Activated B cell treated with CpG ODN at 0.5 μM for 24 hours (primary cell): ENCODE data around the gene COMMD1. TPM values are rescaled to one million over a fixed set of nuclear protein-coding genes. Genes with fewer than 3 reads are reported as not detected.
"Not testable (repeated sequence)": the region's sequence is repeated elsewhere in the genome, so short reads cannot be mapped to it uniquely, and the experiment has no call there.

Source experiments
- ATAC-seq: fragments of 200-7000 bp; cut with Tn5 transposase; one replicate; pipeline ENCODE4 v1.10.0; 2021; ENCODE audit warnings: low read depth, mild to moderate bottlenecking, moderate library complexity
- CTCF ChIA-PET: fragments of 350-600 bp; sonication (Branson Sonifier 250); formaldehyde crosslinking; loops from one replicate; lab custom pipeline; 2021; ENCODE audit warnings: antibody characterized with exemption; lab: Charles Lee
- POLR2A ChIA-PET: fragments of 350-600 bp; sonication (Branson Sonifier 250); formaldehyde crosslinking; loops from one replicate; lab custom pipeline; 2021; ENCODE audit warnings: antibody characterized with exemption; lab: Charles Lee
- DNase-seq: peaks from one replicate; pipeline ENCODE4 v3.0.0; 2022
- H3K27ac Mint-ChIP-seq: one replicate; pipeline ENCODE4 v1.8.0; 2020; ENCODE audit warnings: mixed read lengths
- H3K27me3 Mint-ChIP-seq: one replicate; pipeline ENCODE4 v1.8.0; 2021; ENCODE audit warnings: mixed read lengths
- H3K36me3 Mint-ChIP-seq: one replicate; pipeline ENCODE4 v1.8.0; 2021; ENCODE audit warnings: low read depth, mixed read lengths
- H3K4me1 Mint-ChIP-seq: one replicate; pipeline ENCODE4 v1.8.0; 2021; ENCODE audit warnings: mixed read lengths
- H3K4me3 Mint-ChIP-seq: one replicate; pipeline ENCODE4 v1.8.0; 2020; ENCODE audit warnings: mild to moderate bottlenecking, mixed read lengths
- H3K9me3 Mint-ChIP-seq: one replicate; pipeline ENCODE4 v1.8.0; 2020; ENCODE audit warnings: mixed read lengths
- CTCF ChIP-seq: fragments of 200-600 bp; IDR thresholded peaks from one replicate; pipeline ENCODE4 v1.8.0; 2022; ENCODE audit warnings: antibody characterized with exemption, mild to moderate bottlenecking
- intact Hi-C: fragments of 100-400 bp; cut with micrococcal nuclease; formaldehyde crosslinking; loops from one replicate; pipeline ENCODE4 v1.15.1; 2024
- total RNA-seq: library from RNA; stranded (reverse); gene quantifications from 2 replicates; pipeline ENCODE4 v1.2.3, GENCODE V29; 2022

COMMD1 gene
- total RNA-seq, 1 donor from 2014 or later, result 37.1 TPM

GRCh38 chr2:62144689-62145477 lies 239.4 kb downstream of the COMMD1 start:
- no peaks in the 10 kb centered on the region for H3K27me3 Mint-ChIP-seq
- H3K9me3 Mint-ChIP-seq, result no peaks in the 10 kb centered on the region
- TF ChIP-seq CTCF, result no peak
- ATAC-seq (no peak), DNase-seq (no peak)
- ChIA-PET CTCF (no interaction called here), POLR2A (interaction anchor here (2.9 kb wide), 1 partner anchor 15 kb away, joined by 6 read pairs; no protein-coding TSS in a partner anchor)
- peak overlapping the region; percentile 21 for H3K27ac Mint-ChIP-seq
- H3K4me1 Mint-ChIP-seq, result peaks cover 60% of the 10 kb centered on the region
- H3K36me3 Mint-ChIP-seq, result no peaks in the 10 kb centered on the region
- H3K4me3 Mint-ChIP-seq, result peak overlapping the region; percentile 28
- intact Hi-C loops, result loop anchor here (1.0 to 5.0 kb wide), 5 partner anchors 14 to 199 kb away; no protein-coding TSS in a partner anchor

- DNase-seq, result no peak
- peak; percentile 51 for ATAC-seq
- TF ChIP-seq CTCF, result no peak
- peaks cover 53% of the 10 kb centered on the region for H3K4me1 Mint-ChIP-seq
- peak overlapping the region; percentile 57 for H3K27ac Mint-ChIP-seq
- ChIA-PET CTCF (no interaction called here), POLR2A (interaction anchor here (0.9 kb wide), 1 partner anchor 51 kb away, joined by 3 read pairs; the partner anchor contains the start of gene B3GNT2)
- intact Hi-C loops, result loop anchor here (1.0 to 2.0 kb wide), 4 partner anchors 15 to 199 kb away; no protein-coding TSS in a partner anchor
- H3K36me3 Mint-ChIP-seq, result no peaks in the 10 kb centered on the region
- no peaks in the 10 kb centered on the region for H3K9me3 Mint-ChIP-seq
- H3K4me3 Mint-ChIP-seq, result peak overlapping the region; percentile 28
- no peaks in the 10 kb centered on the region for H3K27me3 Mint-ChIP-seq
Measured at GRCh38 chr2:62145478-62146100, 240.1 kb downstream of the COMMD1 start.

GRCh38 chr2:62146790-62147189 lies 241.3 kb downstream of the COMMD1 start:
- H3K9me3 Mint-ChIP-seq, ATAC-seq, H3K27me3 Mint-ChIP-seq, H3K36me3 Mint-ChIP-seq, CTCF ChIA-PET, intact Hi-C loops: not testable (repeated sequence)
- POLR2A ChIA-PET, result interaction anchor here (0.7 to 0.9 kb wide), 3 partner anchors 49 to 212 kb away, joined by 3 read pairs; partner anchors contain the start of gene B3GNT2
- Mint-ChIP-seq H3K27ac (peak overlapping the region; percentile 46), H3K4me1 (peaks cover 42% of the 10 kb centered on the region), H3K4me3 (peak overlapping the region; percentile 65)
- DNase-seq, result peak; percentile 40

- Mint-ChIP-seq H3K27ac (no peak overlapping the region), H3K36me3 (no peaks in the 10 kb centered on the region), H3K4me3 (no peak overlapping the region), H3K4me1 (peaks cover 34% of the 10 kb centered on the region), H3K27me3 (no peaks in the 10 kb centered on the region), H3K9me3 (no peaks in the 10 kb centered on the region)
- intact Hi-C loops, result no loop called here
- no peak for DNase-seq
- TF ChIP-seq CTCF, result no peak
- ChIA-PET CTCF (no interaction called here), POLR2A (interaction anchor here (0.5 kb wide), 1 partner anchor 33 kb away, joined by 8 read pairs; no protein-coding TSS in a partner anchor)
- ATAC-seq, result no peak
Measured at GRCh38 chr2:62147610-62148301, 242.3 kb downstream of the COMMD1 start.

- H3K9me3 Mint-ChIP-seq, result no peaks in the 10 kb centered on the region
- POLR2A ChIA-PET, result no interaction called here
- peaks cover 31% of the 10 kb centered on the region for H3K4me1 Mint-ChIP-seq
- no peaks in the 10 kb centered on the region for H3K36me3 Mint-ChIP-seq
- TF ChIP-seq CTCF, result no peak
- DNase-seq, result no peak
- no peak for ATAC-seq
- no peak overlapping the region for H3K27ac Mint-ChIP-seq
- H3K4me3 Mint-ChIP-seq, result no peak overlapping the region
- CTCF ChIA-PET, result no interaction called here
- intact Hi-C loops, result no loop called here
- no peaks in the 10 kb centered on the region for H3K27me3 Mint-ChIP-seq
Measured at GRCh38 chr2:62149708-62150107, 244.2 kb downstream of the COMMD1 start.
